ENCODE measurements around the gene ACLY. TPM values are rescaled to one million over a fixed set of nuclear protein-coding genes. Genes with fewer than 3 reads are reported as not detected.

The ACLY gene
- polyA plus RNA-seq, 2 of the 4 experiments (the other 2 are of a cell fraction) = 355 to 376 TPM

DNA sequence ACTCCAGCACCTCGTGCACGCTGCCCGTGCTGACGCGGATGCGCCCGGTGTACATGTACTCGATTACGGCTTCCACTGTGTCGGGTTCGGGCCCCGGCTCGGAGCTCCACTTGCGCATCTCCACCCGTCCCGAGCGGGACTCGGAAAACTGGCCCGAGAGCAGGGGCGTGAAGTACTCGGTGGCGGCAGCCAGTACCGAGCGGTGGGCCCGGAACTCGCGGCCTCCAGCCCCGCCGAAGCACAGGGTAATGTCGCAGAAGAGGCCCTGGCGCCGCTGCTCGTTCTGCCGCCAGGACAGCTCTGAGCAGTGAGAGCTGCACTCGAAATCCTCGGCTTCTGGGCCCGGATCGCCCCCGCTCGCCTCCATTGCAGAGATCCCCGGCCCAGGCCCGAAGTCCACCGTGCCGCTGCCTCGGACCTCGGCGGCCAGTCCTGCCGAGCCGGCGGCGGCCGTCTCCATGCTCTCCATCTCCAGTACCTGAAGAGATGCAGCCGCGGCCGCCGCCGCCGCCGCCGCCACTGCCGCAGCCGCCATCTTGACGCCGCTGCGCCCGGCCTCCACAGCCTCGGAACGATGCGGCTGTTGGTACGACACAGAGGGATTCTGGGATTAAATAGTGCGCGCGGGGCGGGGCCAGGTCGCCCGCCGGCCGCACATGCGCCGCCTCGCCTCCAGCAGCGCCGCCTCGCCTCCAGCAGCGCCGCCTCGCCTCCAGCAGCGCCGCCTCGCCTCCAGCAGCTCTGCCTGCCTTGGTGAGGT is 53.7 kb downstream of the ACLY start, which contains the start of gene KLHL11:
TSS of gene KLHL11 (minus strand) at position 588 of the 760 bp plus-strand sequence. CDS start at position 535, 53 bp downstream.
- Histone ChIP-seq H3K4me3 (peak within 1 kb of the TSS; percentile 89), H3K4me2 (peak within 1 kb of the TSS; percentile 88), H3K27ac (peak within 1 kb of the TSS; percentile 92 to 94), H3K9me3 (no peaks in the 10 kb centered on the region), H3K4me1 (peaks cover 34% of the 10 kb centered on the region)
- ATAC-seq = peak; percentile 89 to 96
- ChIA-PET POLR2A (interaction anchor here (0.6 to 2.2 kb wide), 18 partner anchors 12 to 177 kb away, joined by 3 to 13 read pairs (median 4); partner anchors contain the start of genes ACLY, EIF1, FKBP10 and ODAD4), CTCF (interaction anchor here (0.6 to 2.9 kb wide), 23 partner anchors 10 to 825 kb away, joined by 3 to 11 read pairs (median 4); partner anchors contain the start of genes ACLY, JUP and P3H4)
- DNase-seq (ENCODE audit: low read depth in 1 of 2, low spot score in 1 of 2) = peak; percentile 93 to 96
- TF ChIP-seq FOXS1 (CRISPR knock-in tag; IDR thresholded peaks at IDR 0.05) (no peak), KDM5A (IDR thresholded peaks at IDR 0.05) (peak; percentile 82), ESRRA (IDR thresholded peaks at IDR 0.05; ENCODE audit: borderline replicate concordance, low read length) (no peak), ZSCAN20 (CRISPR knock-in tag; IDR thresholded peaks at IDR 0.05) (no peak), CBX8 (IDR thresholded peaks at IDR 0.05) (no peak), BCL3 (IDR thresholded peaks at IDR 0.05) (peak; percentile 86; the same call in 2 of the 3 replicates), HDAC2 (IDR thresholded peaks at IDR 0.05) (0 out of 2 replicates have a peak, but pooled peaks have one; percentile 43), POLR2AphosphoS2 (conservative IDR thresholded peaks at IDR 0.05; ENCODE audit: low read length) (0 out of 2 replicates have a peak, but pooled peaks have one; percentile 85), E2F6 (IDR thresholded peaks at IDR 0.05; ENCODE audit: borderline replicate concordance, low read depth) (0 out of 2 replicates have a peak, but pooled peaks have one; percentile 57), NPAS2 (CRISPR knock-in tag; IDR thresholded peaks at IDR 0.05; ENCODE audit: borderline replicate concordance) (no peak), TFCP2L1 (CRISPR knock-in tag; IDR thresholded peaks at IDR 0.05) (no peak), ELK1 (IDR thresholded peaks at IDR 0.05; ENCODE audit: low read depth, low read length) (no peak), JUN (IDR thresholded peaks at IDR 0.05) (peak; percentile 93; a peak in 4 of 5 replicates), POLR2A (IDR thresholded peaks at IDR 0.05; ENCODE audit: low read length) (peak; percentile 96), ZC3H11A (IDR thresholded peaks at IDR 0.05) (no peak), MAX (IDR thresholded peaks at IDR 0.05) (peak; percentile 90), RAD21 (conservative IDR thresholded peaks at IDR 0.05 in 1 of 2, IDR thresholded peaks at IDR 0.05 in 1 of 2) (peak in 1 of 2 experiments; percentile 24; a peak in 2 of 5 replicates), GATA3 (IDR thresholded peaks at IDR 0.05; ENCODE audit: borderline replicate concordance) (peak; percentile 43; the same call in 1 of the 2 replicates), HMGXB4 (CRISPR knock-in tag; IDR thresholded peaks at IDR 0.05; ENCODE audit: borderline replicate concordance) (peak; percentile 40; the same call in 1 of the 2 replicates), TP53 (CRISPR knock-in tag; IDR thresholded peaks at IDR 0.05) (0 out of 2 replicates have a peak, but pooled peaks have one; percentile 10), PHF8 (IDR thresholded peaks at IDR 0.05; ENCODE audit: borderline replicate concordance, low read depth) (peak; percentile 87)
- TF ChIP-seq, protein P1, sequence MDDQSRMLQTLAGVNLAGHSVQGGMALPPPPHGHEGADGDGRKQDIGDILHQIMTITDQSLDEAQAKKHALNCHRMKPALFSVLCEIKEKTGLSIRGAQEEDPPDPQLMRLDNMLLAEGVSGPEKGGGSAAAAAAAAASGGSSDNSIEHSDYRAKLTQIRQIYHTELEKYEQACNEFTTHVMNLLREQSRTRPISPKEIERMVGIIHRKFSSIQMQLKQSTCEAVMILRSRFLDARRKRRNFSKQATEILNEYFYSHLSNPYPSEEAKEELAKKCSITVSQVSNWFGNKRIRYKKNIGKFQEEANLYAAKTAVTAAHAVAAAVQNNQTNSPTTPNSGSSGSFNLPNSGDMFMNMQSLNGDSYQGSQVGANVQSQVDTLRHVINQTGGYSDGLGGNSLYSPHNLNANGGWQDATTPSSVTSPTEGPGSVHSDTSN (IDR thresholded peaks at IDR 0.05) = peak; percentile 14; the same call in 1 of the 2 replicates
- no peak for FAIRE-seq
- WGBS (ENCODE audit: missing lambda C conversion rate) = 1% methylated on average over 45 of the region's 90 CpGs
